UCSD-AML1 (cell line): ENCODE data around the gene OR2A5.
"Not testable (repeated sequence)": the region's sequence is repeated elsewhere in the genome, so short reads cannot be mapped to it uniquely, and the experiment has no call there.

Experiments
- DNase-seq: peaks from one replicate; lab custom pipeline; 2025; ENCODE audit not compliant: unreplicated experiment; lab: John Stamatoyannopoulos, UW

The OR2A5 gene

DNA sequence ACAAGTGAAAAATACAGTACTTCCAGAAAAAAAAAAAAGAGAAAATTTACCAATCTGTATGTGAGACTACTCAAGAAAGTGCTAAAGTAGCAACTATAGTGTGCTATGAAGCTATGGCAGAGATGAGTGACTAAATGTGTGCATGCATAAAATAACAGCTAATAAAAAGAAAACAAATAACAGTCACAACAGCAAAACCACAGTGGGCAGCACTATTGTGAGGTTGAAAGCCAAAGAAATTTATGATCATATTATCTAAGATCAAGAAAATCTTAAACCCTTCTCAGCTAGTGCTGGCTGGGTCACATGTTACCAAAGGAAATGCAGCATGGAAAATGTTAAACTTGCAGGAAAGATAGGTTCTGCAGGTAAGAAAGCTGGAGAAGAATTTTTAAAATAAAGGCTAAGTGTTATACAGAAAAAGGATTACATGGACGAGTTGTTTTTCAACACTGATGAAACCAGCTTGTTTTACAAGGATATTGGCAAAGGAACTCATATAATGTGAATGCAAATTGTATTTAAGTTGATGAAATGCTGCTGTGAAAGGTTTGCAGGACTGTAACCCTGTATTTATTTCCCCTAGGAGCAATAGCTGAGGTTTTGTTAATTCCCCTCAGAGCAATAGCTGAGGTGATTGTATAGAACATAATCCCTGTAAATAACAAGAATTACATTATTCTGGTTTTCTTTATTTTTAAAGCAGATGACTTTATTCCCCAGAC is 15.6 kb upstream of the OR2A5 start:
- no peak for DNase-seq

DNA sequence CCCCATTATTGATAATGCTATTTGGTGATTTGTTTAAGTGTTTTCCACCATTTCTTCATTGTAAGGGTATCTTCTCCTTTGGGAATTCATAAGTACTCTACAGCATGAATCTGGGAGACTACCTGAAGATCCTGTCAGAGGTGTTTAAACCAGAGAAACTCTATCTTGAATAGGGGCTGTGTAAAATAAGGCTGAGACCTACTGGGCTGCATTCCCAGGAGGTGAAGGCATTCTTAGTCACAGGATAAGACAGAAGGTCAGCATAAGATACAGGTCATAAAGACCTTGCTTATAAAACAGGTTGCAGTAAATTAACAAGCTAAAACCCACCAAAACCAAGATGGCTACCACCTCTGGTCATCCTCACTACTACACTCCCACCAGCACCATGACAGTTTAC is 13.4 kb upstream of the OR2A5 start:
- no peak for DNase-seq

DNA sequence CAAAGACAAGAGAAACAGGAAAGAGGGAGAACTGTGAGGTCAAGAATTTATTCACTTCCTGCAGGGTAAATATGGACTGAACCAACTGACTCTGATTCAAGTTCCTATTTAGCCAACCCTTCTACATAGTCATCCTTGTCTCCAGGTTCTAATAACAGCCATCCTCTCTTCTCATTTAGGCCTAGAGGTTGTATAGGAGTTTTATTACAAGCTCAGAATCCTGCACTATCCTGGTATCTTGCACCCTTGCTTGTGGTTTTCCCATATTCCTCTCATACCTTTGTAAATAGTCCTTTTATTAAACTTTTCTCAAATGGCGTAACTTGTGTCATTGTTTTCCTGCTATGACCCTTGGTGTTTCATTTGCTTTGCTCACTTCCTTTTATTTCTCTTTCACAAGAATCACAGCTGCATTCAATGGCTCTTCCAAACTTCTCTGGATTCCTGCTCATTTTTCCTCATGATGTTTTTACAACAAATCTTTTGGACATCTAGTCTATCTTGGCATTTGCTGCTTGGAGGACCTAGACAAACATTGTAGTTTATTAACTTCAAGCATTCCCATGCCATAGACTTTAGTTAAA is 12.4 kb upstream of the OR2A5 start:
- no peak for DNase-seq

DNA sequence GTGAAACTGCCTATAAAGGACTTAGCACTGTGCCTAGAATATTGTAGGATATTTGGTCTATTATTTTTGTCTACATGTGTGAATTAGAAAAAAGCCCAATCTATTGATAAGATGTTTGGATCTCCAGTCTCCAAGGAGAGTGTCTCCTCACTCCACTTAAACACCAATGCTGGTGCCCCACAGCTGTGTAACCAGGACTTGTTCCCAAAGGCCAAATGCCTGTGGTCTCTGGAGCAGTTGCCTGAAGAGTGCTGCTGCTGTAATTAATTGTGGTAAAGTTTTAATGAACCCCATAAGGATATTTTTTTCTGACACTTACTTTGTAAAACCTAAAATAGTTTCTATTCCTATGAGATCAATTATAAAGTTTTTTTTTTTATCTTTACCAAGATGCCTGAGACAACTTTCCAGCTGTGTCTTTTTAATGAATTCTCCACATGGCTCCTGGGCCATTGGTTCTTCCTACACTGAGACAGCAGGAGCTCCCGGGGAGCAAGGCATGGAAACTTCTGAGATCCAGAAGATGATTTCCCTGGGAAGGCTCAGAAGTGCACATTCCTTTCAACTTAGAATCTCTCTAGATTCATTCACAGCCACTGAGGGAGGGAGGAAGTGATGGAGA is 11.2 kb upstream of the OR2A5 start:
- DNase-seq: no peak

DNA sequence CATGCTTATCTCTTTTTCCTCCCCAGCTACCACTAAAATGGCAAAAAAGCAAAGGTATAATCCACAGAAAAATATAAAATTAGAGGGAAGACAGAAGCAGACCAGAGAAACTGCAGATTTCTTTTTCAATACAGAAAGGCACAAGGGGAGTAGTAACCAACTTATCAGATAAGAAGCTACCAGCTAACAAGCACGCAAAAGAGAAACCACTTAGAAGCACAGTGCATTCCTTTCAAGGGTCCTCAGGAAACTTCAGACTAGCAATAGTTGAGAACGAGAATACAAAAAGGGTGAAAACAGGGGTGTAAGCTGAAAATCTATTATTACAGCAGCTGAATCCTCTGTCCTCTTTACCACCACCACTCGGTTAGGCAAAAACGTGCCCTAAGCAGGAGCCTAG is 9.9 kb upstream of the OR2A5 start:
- DNase-seq: no peak

DNA sequence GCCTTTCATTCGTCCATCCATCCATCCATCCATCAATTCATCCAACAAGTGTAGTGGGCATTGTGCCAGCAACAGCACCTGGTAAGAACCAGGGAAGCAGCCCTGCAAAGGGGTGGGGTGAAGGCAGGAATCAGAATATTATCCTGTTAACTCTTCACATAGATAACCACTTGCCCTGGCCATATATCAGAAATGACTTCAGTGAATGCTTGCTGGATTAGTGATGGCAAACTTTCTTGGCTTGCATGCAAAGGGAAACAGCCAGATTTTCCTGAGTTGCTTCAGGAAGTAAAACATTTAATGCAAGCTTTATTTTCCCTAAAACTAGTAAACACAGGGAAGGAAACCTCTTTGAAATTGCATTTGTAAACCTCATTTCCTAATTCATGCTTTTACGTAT is 743 bp downstream of the OR2A5 start:
- no peak for DNase-seq

DNA sequence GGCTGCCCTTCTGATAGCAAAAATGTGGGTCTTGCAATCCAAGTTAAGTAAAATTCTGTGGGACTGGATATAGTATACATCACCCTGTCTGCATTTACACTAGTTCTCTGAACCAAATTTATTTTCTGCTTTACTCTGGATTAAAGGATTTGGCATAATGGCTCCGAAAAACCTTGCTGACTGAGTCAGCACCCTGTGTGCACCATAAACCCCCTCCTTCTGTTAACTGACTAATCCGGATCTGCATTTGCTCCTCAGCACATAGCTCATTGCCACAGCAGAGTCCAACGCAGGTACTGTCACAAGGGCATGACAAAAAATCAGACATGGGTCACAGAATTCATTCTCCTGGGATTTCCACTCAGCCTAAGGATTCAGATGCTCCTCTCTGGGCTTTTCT is 1.3 kb downstream of the OR2A5 start:
- DNase-seq: no peak

DNA sequence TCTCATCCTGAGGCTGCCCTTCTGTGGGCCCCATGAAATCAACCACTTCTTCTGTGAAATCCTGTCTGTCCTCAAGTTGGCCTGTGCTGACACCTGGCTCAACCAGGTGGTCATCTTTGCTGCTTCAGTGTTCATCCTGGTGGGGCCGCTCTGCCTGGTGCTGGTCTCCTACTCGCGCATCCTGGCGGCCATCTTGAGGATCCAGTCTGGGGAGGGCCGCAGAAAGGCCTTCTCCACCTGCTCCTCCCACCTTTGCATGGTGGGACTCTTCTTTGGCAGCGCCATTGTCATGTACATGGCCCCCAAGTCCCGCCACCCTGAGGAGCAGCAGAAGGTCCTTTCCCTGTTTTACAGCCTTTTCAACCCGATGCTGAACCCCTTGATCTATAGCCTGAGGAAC is 2.1 kb downstream of the OR2A5 start:
- not testable (repeated sequence) for DNase-seq

DNA sequence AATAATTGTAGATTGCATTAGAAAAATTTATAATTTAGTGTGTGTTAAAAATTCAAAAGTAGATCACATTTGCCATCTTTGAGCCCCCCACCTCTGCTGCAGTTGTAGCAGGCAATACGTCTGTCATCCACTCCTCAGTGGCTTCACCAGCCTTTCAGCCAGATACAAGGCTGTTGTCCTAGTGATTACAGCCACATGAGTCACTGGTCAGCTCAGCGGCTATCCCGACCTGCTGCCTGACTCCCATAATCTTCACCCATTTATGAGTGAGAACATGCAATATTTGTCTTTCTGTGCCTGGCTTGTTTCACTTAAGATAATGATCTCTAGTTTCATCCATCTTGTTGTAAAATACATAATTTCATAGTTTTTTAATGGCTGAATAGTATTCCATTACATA is 9.2 kb downstream of the OR2A5 start:
- DNase-seq: no peak

DNA sequence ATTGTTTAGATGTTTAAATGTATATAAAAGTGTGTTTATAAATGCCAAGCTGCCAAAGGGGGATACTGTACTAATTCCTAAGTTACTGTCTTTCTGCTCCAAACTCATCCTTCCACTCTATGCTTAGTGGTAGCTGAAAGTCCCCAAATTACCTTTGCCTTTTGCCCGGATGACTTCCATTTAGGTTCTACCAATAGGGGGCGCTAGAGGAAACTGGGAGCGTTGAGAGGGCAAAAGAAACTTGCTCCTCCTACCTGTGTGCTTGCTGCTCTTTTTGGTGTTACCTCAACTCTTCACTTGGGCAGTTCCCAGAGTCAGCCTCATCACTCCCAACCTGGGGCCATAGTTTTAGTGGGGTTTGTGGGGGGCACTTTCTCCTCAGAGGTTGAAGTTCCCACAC is 15.0 kb downstream of the OR2A5 start:
- DNase-seq: no peak

DNA sequence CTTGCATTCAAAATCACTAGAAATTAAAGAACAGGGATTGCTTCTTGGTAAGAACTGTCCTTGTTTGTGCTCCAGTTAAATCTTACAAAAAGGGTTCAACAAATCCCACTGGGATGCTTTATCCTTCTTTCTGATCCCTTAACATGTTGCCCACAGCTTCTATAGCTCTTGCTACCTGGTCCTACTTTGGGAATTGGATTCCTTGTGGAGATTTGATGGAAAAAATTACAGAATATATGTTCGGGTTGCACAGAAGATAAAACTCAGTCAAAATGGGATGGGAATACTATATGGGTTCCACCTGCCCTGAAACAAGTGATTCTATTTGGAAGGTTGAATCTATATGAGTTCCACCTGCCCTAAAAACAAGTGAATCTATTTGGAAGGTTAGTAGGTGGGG is 20.8 kb downstream of the OR2A5 start, which contains the start of gene OR2A25:
TSS of gene OR2A25 (plus strand) at position 301 of the 400 bp plus-strand sequence. CDS start 4,409 bp downstream, outside the sequence.
- no peak for DNase-seq

DNA sequence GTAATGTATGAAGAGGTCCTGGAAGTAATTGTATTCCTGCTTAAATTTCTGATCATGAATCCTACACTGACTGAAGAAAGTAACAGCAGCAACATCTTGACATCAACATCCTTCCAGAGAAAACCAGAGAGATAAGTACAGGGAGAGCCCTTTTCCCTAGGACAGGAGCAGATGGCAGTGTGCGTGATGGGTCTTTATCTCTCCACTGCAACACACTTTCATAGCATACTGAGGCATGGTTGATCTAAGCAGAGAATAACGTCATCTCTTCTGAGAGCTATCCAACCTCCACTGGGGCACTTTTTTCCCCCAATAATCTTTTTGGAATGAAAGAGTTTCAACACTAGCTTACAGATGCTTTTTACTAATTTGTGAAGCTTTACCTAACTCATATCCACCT is 21.2 kb downstream of the OR2A5 start:
- DNase-seq: no peak

DNA sequence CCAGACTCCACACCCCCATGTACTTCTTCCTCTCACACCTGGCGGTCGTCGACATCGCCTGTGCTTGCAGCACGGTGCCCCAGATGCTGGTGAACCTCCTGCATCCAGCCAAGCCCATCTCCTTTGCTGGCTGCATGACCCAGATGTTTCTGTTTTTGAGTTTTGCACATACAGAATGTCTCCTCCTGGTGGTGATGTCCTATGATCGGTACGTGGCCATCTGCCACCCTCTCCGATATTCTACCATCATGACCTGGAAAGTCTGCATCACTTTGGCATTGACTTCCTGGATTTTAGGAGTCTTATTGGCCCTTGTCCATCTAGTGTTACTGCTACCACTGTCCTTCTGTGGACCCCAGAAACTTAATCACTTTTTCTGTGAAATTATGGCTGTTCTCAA is 25.6 kb downstream of the OR2A5 start:
- no peak for DNase-seq

DNA sequence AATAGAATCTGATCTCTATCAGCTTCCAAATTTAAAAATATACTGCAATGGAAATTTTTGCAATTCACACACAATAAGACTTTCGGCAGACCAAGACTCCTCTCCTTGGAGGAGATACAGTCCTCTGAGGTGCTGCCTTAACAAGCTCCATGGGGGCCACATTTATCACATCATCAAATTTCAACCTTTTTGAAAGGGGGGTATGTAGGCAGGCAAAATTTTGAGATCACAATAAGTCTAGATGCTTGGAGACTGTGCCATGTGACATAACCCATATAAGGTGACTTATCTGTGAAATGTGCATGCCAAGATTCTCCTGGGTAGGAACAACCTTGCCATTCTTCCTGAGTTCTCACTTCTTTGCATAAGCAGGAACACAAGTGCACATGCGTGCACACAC is 37.2 kb downstream of the OR2A5 start, which contains the start of gene OR2A12:
TSS of gene OR2A12 (plus strand) at position 301 of the 400 bp plus-strand sequence. CDS start 8,830 bp downstream, outside the sequence.
- no peak for DNase-seq

DNA sequence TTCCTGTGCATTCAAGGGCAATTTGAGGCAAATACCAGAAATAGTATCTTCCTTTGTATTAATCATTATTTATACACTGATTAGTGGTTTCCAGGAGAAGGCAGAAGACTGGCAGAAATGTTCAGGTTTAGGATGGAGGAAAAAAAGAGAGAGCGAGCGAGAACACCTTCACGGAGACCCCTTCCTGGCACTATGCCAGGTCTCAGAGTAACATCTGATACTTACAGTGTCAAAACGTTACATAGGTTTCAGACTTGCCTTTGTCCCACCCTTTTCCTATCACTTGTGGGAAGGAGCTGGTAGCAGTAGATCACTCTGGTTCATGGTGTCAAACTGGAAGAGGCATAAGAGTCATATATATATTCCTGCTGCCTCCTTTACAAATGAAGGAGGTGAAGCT is 38.0 kb downstream of the OR2A5 start:
- DNase-seq: no peak

DNA sequence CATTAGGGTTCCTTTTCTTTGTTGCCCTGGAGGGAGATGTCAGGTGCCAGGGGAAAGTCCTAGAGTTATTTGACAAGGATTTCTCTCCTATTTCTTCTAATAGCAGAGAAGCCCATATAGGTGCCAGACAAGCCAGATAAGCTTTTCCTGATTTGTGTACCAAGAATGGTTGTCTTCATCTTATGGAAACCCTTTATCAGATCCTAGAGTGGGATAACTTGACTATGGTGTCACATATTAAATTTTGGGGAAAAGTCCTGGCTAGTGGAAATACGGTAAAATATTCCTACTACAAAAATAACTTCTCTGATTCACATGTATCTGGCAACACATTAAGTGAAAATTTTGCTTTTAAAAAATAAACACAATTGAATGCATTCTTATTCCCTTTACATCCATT is 38.5 kb downstream of the OR2A5 start:
- no peak for DNase-seq

DNA sequence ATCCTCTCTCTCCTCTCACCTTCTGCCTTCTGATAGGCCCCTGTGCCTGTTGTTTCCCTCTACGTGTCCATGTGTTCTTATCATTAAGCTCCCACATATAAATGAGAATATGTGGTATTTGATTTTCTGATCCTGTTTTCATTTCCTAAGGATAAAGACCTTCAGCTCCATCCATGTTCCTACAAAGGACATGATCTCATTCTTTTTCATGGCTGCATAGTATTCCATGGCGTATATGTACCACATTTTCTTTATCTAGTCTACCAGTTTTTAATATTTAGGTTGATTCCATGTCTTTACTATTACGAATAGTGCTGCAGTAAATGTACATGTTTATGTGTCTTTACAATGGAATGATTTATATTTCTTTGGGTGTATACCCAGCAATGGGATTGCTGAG is 41.9 kb downstream of the OR2A5 start:
- DNase-seq: no peak

DNA sequence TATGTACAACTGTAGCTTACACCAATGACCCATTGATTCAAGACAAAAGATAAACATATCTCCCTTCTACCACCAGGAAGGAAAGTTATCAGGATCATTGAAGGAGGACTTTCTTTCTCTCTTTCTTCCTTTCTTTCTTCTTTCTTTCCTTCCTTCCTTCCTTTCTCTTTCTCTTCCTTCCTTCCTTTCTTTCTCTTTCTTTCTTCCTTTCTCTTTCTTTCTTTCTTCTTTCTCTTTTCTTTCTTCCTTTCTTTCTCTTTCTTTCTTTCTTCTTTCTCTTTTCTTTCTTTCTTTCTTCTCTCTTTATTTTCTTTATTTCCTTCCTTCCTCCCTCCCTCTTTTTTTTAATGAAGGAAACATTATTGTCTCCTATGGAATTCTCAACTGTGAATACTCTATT is 50.0 kb downstream of the OR2A5 start:
- no peak for DNase-seq

DNA sequence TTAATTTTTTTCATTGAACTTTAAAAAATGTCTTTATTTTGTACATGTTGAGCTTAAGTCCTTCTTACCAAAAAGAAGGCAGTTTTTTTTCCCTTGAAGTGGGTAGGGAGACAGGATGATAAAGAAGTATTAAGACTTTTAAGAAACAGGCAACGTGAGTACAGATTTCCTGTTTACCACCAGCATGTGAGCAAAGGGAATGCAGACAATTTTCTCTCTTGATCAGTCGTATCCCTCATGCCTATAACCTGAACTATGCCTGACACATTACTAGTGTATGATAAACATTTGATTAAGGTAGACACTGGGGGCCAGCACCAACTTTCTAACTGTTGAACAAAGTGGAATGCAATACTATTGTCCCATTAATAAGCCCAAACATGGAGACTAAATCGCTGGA is 51.9 kb downstream of the OR2A5 start:
- no peak for DNase-seq

DNA sequence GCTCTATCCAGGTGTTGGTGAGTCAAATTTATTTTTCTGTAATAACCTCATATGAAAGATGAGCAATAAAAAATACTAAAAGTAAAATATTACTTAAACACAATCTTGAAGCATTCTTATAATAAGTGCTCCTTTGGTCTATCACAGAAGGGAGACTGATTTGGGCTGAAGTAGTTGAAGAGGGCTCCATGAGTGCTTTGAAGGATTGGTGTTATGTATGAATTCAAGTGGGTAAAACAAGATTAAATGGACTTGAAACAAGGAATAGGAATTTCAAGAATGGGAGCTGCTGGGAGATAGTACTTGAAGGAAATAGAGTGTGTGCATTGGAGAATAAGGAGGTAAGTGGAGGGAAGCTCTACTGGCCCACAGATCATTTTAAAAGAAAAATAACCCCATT is 53.3 kb downstream of the OR2A5 start:
- no peak for DNase-seq

DNA sequence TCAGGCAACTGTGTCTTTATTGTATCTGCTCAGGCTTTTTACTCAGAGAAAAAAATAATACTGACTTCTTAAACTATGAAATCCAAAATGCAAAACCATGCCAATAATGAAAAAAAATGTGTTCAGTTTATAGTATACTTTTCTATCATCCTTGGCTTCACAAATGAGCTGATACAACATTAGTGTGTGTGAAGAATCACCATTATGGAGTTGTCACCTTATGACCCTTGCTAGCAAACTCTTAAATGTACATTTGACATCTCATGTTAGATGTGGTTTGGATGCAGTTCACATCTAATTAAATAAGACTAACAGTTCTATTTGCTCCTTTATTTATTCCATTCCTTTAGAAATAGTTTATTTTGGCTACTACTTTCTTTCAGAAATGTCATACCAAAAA is 56.5 kb downstream of the OR2A5 start:
- no peak for DNase-seq
